BLaER1 treated with 17β-estradiol and CSF1 and Interleukin-3, amounts not matched to agents 10 nM and 100 nM (cell line): ENCODE results near the gene CST9.

Experiments
- H3K27ac ChIP-seq, 11 experiments: shearing (Covaris generic); formaldehyde crosslinking; 2 replicates each; pipeline ENCODE4 v1.8.1; 2022
- H3K27me3 ChIP-seq, 11 experiments: shearing (Covaris generic); formaldehyde crosslinking; 2 replicates each; pipeline ENCODE4 v1.8.1; 2022
- H3K36me3 ChIP-seq, 11 experiments: shearing (Covaris generic); formaldehyde crosslinking; 2 replicates each; pipeline ENCODE4 v1.8.1; 2022
- H3K4me1 ChIP-seq, 10 experiments: shearing (Covaris generic); formaldehyde crosslinking; 2 replicates each; pipeline ENCODE4 v1.8.1; 2022
- H3K4me2 ChIP-seq, 11 experiments: shearing (Covaris generic); formaldehyde crosslinking; 2 replicates each; pipeline ENCODE4 v1.8.1; 2022
- H3K4me3 ChIP-seq, 10 experiments: shearing (Covaris generic); formaldehyde crosslinking; 2 replicates each; pipeline ENCODE4 v1.8.1; 2022
- H3K9ac ChIP-seq, 11 experiments: shearing (Covaris generic); formaldehyde crosslinking; 2 replicates each; pipeline ENCODE4 v1.8.1; 2022
- H3K9me3 ChIP-seq, 11 experiments: shearing (Covaris generic); formaldehyde crosslinking; replicated peaks in 1 of 11; 2 replicates each; pipeline ENCODE4 v1.8.1; 2022
- H4K20me1 ChIP-seq, 11 experiments: shearing (Covaris generic); formaldehyde crosslinking; 2 replicates each; pipeline ENCODE4 v1.8.1; 2022
- Cebpa-rat ChIP-seq, 11 experiments: shearing (Covaris generic); IDR thresholded peaks; 2 replicates each; pipeline ENCODE4 v1.8.1; 2022

Gene CST9

DNA sequence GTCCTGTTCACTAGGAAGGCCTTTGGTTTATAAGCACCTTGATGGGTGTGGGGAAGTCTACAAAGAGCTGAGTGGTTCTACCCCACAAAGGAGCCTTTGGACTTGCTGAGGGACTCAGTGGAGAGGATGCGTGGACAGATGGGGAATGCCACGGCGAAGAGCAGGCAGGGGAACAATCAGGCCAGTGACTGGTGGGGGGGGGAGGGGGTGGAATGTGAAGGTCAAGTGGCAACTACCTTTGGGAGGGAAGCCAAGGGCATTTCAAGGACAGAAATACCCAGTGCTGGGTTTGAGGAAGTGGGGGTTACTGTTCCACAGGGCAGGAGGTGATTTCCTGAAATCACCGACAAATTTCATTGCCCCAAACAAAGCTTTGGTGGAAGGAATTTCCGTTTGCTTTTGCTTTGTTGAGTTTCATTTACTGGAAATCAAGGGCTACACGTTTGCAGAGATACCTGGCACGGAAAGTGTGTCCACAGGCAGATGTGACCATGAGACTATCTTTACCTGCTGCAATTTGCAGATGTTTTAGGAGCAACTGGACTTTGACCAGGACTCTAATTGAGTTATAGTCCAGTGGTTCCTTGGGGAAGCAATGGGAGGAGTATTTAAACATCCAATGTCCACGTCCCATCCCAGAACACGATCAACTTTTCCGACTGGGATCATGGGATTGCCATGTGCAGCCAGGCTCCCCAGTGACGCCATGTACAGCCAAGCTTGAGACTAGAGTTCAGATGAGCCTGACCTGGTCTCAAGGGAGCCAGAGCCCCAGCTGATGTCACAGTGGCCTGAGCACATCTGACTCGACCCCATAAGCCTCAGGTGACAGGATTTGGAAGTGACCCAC lies 24.1 kb upstream of the CST9 start:
- H3K4me2 ChIP-seq = peak overlapping the region; percentile 66 to 86 (median 75)

GRCh38 chr20:23629017-23629541 lies 23.4 kb upstream of the CST9 start:
- Histone ChIP-seq H3K4me1 (peaks cover 38 to 79% (median 59%) of the 10 kb centered on the region in 10 experiments), H3K36me3 (peaks cover 0 to 23% (median 0%) of the 10 kb centered on the region in 11 experiments; a peak in 9 of 22 replicates), H3K9ac (no peak overlapping the region), H3K27ac (peak overlapping the region in 4 of 11 experiments; percentile 1 to 11 (median 8); a peak in 6 of 22 replicates), H3K4me3 (no peak overlapping the region), H3K27me3 (no peaks in the 10 kb centered on the region), H3K4me2 (peak overlapping the region; percentile 66 to 86 (median 75)), H4K20me1 (peaks cover 0 to 17% (median 0%) of the 10 kb centered on the region in 11 experiments; a peak in 7 of 22 replicates), H3K9me3 (peaks cover 0 to 16% (median 0%) of the 10 kb centered on the region in 11 experiments; a peak in 6 of 22 replicates)
- no peak for TF ChIP-seq Cebpa-rat (IDR thresholded peaks at IDR 0.05)

More for the DNA sequence above, 24.1 kb upstream of the CST9 start:
- H3K27me3 ChIP-seq = no peaks in the 10 kb centered on the region
- H3K9ac ChIP-seq = no peak overlapping the region
- peaks cover 0 to 24% (median 0%) of the 10 kb centered on the region in 11 experiments; a peak in 8 of 22 replicates for H4K20me1 ChIP-seq
- no peak overlapping the region for H3K4me3 ChIP-seq
- H3K36me3 ChIP-seq = peaks cover 0 to 30% (median 0%) of the 10 kb centered on the region in 11 experiments; a peak in 9 of 22 replicates
- H3K9me3 ChIP-seq = peaks cover 0 to 16% (median 0%) of the 10 kb centered on the region in 11 experiments; a peak in 6 of 22 replicates
- TF ChIP-seq Cebpa-rat (IDR thresholded peaks at IDR 0.05) = no peak
- peak overlapping the region in 3 of 11 experiments; percentile 1 to 11 (median 6); a peak in 4 of 22 replicates for H3K27ac ChIP-seq
- peaks cover 45 to 79% (median 63%) of the 10 kb centered on the region in 10 experiments for H3K4me1 ChIP-seq

DNA sequence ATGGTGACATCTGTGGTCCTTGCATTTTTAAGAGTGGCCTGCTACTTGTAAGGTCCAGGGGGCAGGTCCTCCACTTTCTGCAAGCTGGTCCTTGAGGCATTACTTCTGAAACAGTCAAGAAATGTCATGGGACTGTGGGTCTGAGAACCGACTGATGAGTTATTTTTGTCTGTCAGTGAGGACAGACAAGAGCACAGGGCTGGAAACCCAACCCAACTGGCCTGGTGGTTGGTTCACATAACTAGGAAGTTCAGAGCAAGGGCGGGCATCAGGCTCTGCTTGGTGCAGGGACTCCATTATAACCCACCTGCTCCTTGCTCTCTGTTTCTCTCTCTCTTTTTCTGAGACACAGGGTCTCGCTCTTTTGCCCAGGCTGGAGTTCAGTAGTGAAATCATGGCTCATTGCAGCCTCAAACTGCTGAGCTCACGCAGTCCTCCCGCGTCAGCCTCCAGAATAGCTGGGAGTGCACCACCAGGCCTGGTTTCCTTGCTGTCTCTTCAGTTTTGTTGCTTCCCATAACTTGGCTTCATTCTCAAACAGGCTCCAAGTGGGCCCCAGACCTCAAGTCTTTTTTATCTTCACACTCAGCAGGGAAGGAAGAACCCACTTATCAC lies 22.8 kb upstream of the CST9 start:
- H4K20me1 ChIP-seq = peaks cover 0 to 12% (median 0%) of the 10 kb centered on the region in 11 experiments; a peak in 3 of 22 replicates
- H3K4me2 ChIP-seq = peak overlapping the region; percentile 66 to 86 (median 75)
- peaks cover 0 to 16% (median 0%) of the 10 kb centered on the region in 11 experiments; a peak in 6 of 22 replicates for H3K9me3 ChIP-seq
- H3K4me3 ChIP-seq = no peak overlapping the region; a peak in 1 of 20 replicates
- peaks cover 43 to 83% (median 59%) of the 10 kb centered on the region in 10 experiments for H3K4me1 ChIP-seq
- H3K27me3 ChIP-seq = no peaks in the 10 kb centered on the region
- H3K27ac ChIP-seq = peak overlapping the region in 5 of 11 experiments; percentile 1 to 11 (median 7); a peak in 5 of 22 replicates
- TF ChIP-seq Cebpa-rat (IDR thresholded peaks at IDR 0.05) = no peak
- H3K9ac ChIP-seq = no peak overlapping the region
- H3K36me3 ChIP-seq = peaks cover 0 to 17% (median 0%) of the 10 kb centered on the region in 11 experiments; a peak in 8 of 22 replicates

DNA sequence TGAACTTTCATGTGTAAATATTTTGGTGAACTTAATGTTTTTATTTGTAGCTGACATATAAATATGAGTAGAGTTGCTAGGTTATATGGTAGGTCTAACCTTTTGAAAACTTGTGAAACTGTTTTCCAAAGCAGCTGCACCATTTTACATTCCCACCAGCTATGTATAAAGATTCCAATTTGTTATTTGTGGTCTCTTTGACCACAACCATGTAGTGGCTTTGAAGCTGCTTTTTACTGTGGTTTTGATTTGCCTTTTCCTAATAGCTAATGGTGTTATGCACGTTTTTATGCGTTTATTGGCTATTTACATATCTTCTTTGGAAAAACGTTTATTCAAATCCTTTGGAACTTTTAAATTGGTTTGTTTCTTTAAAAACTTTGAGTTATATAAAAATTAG lies 21.8 kb upstream of the CST9 start:
- H3K9me3 ChIP-seq = peaks cover 0 to 16% (median 0%) of the 10 kb centered on the region in 11 experiments; a peak in 6 of 22 replicates
- no peak overlapping the region for H3K9ac ChIP-seq
- H3K4me1 ChIP-seq = peaks cover 50 to 86% (median 61%) of the 10 kb centered on the region in 10 experiments
- no peak overlapping the region for H3K27ac ChIP-seq
- no peak overlapping the region for H3K4me3 ChIP-seq
- no peaks in the 10 kb centered on the region for H3K27me3 ChIP-seq
- H3K4me2 ChIP-seq = peak overlapping the region in 2 of 11 experiments; percentile 75 to 85; a peak in 3 of 22 replicates
- TF ChIP-seq Cebpa-rat (IDR thresholded peaks at IDR 0.05) = no peak
- 0 out of 22 replicates have a peak, but pooled peaks cover 0 to 1% (median 0%) of the 10 kb centered on the region in 11 experiments for H4K20me1 ChIP-seq
- peaks cover 0 to 8% (median 0%) of the 10 kb centered on the region in 11 experiments; a peak in 5 of 22 replicates for H3K36me3 ChIP-seq

- H3K27me3 ChIP-seq = no peaks in the 10 kb centered on the region
- H3K27ac ChIP-seq = no peak overlapping the region
- no peak overlapping the region for H3K9ac ChIP-seq
- no peaks in the 10 kb centered on the region for H4K20me1 ChIP-seq
- no peak for TF ChIP-seq Cebpa-rat (IDR thresholded peaks at IDR 0.05)
- H3K4me2 ChIP-seq = peak overlapping the region in 8 of 11 experiments; percentile 1 to 64 (median 30); a peak in 8 of 22 replicates
- H3K36me3 ChIP-seq = no peaks in the 10 kb centered on the region
- H3K4me3 ChIP-seq = no peak overlapping the region
- H3K9me3 ChIP-seq = peaks cover 0 to 16% (median 0%) of the 10 kb centered on the region in 11 experiments; a peak in 6 of 22 replicates
- H3K4me1 ChIP-seq = peaks cover 48 to 83% (median 58%) of the 10 kb centered on the region in 10 experiments
Observed at GRCh38 chr20:23626040-23626620, 20.4 kb upstream of the CST9 start.

DNA sequence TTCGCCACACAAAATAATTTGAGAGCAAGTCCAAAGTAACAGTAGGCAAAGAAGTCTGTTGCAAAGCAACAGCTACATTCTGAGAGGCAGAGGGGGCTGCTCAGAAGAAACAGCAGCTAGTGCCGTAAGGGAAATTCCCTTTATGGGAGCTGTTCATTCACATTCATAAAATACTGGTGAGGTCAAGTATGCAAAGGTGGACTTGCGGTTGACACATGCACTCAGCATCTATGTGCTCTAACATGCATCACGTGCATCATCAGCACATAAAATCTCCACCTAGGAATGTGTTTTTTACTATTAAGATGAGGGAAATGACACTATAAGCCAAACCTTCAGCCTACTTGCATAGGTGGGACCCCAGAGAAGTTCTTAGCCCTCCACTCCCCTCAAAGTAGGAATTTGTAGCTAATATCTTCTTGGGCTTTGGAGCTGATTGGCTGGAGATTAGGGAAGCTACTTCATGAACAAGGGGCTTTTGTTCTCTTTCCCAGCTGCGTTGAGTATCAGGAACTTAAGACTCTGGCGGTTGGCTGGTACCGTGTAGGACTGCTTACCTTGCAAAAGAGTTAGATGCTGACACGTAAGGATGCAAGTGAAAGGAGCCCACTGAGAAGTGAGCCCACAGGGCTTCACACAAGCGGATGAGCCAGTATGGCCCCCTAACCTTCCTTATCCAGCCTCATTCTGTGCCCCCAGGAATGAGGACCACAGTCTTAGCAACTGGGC lies 19.7 kb upstream of the CST9 start:
- peaks cover 46 to 79% (median 56%) of the 10 kb centered on the region in 10 experiments for H3K4me1 ChIP-seq
- H3K36me3 ChIP-seq = no peaks in the 10 kb centered on the region
- TF ChIP-seq Cebpa-rat (IDR thresholded peaks at IDR 0.05) = no peak
- H4K20me1 ChIP-seq = no peaks in the 10 kb centered on the region
- H3K4me2 ChIP-seq = peak overlapping the region in 6 of 11 experiments; percentile 14 to 64 (median 41); a peak in 8 of 22 replicates
- no peak overlapping the region for H3K27ac ChIP-seq
- H3K27me3 ChIP-seq = no peaks in the 10 kb centered on the region
- no peak overlapping the region for H3K9ac ChIP-seq
- H3K9me3 ChIP-seq = peaks cover 0 to 16% (median 0%) of the 10 kb centered on the region in 11 experiments; a peak in 6 of 22 replicates
- no peak overlapping the region for H3K4me3 ChIP-seq

- no peaks in the 10 kb centered on the region for H3K27me3 ChIP-seq
- H3K9me3 ChIP-seq = peaks cover 0 to 16% (median 0%) of the 10 kb centered on the region in 11 experiments; a peak in 6 of 22 replicates
- no peak overlapping the region for H3K9ac ChIP-seq
- peak overlapping the region in 2 of 11 experiments; percentile 24 to 86; a peak in 1 of 22 replicates for H3K27ac ChIP-seq
- H3K36me3 ChIP-seq = no peaks in the 10 kb centered on the region
- H3K4me3 ChIP-seq = no peak overlapping the region
- TF ChIP-seq Cebpa-rat (IDR thresholded peaks at IDR 0.05) = no peak
- peak overlapping the region in 5 of 11 experiments; percentile 7 to 60 (median 26); a peak in 8 of 22 replicates for H3K4me2 ChIP-seq
- H4K20me1 ChIP-seq = no peaks in the 10 kb centered on the region
- H3K4me1 ChIP-seq = peaks cover 36 to 69% (median 45%) of the 10 kb centered on the region in 10 experiments
Observed at GRCh38 chr20:23624324-23624691, 18.6 kb upstream of the CST9 start.
